Activated CD4-positive, alpha-beta T cell treated with anti-CD3 and anti-CD28 coated beads, Interleukin-2, Interleukin-6, amounts not matched to agents 100 ng/mL and 50 ng/mL, durations not matched to agents 16 hours and 8 hours (primary cell): Measurements from ENCODE around the gene IL3RA.
"Not testable (repeated sequence)": the region's sequence is repeated elsewhere in the genome, so short reads cannot be mapped to it uniquely, and the experiment has no call there.

ENCODE experiments used
- DNase-seq: peaks from one replicate; pipeline ENCODE4 v3.0.0-alpha.2; 2020

Gene IL3RA

GRCh38 chrX:1400742-1401471 lies 64.3 kb downstream of the IL3RA start:
- no peak for DNase-seq

- no peak for DNase-seq
Observed at GRCh38 chrX:1401611-1402430, 65.2 kb downstream of the IL3RA start.

DNA sequence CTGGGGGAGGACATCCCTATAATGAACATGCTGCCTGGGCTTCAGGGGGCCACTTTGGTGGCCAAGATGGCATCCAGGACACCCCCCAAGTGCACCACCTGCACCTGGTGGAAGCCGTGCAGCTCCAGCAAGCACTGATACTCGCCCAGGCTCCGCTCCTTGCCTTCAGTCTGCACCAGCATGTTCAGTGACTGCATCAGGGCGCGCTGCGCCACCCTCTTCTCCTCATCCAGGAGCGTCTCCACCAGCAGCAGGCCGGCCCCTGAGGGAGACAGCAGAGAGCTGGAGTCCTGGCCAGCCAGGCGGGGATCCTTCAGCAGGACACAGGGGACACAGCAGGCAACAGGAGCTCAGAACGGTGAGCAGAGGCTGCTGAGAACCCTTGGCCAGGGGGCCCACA lies 66.6 kb downstream of the IL3RA start:
- DNase-seq: no peak

GRCh38 chrX:1403867-1404266 lies 67.3 kb downstream of the IL3RA start:
- DNase-seq: not testable (repeated sequence)

DNA sequence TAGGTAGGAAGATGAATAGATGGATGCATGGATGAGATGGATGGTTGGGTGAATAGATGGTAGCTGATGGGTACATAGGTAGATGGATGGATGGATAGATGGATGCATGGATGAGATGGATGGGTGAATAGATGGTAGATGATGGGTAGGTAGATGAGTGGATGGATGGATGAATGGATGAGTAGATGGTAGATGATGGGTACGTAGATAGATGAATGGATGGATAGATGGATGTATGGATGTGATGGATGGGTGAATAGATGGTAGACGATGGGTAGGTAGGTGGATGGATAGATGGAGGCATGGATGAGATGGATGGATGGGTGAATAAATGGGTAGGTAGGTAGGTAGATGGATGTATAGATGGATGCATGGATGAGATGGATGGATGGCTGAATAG lies 69.2 kb downstream of the IL3RA start:
- not testable (repeated sequence) for DNase-seq

DNA sequence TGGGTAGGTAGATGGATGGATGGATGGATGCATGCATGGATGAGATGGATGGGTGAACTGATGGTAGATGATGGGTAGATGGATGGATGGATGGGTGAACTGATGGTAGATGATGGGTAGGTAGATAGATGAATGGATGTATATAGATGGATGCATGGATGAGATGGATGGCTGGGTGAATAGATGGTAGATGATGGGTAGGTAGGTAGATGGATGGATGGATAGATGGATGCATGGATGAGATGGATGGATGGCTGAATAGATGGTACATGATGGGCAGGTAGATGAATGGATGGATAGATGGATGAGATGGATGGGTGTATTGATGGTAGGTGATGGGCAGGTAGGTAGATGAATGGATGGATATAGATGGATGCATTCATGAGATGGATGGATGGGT lies 70.5 kb downstream of the IL3RA start:
- DNase-seq: no peak

DNA sequence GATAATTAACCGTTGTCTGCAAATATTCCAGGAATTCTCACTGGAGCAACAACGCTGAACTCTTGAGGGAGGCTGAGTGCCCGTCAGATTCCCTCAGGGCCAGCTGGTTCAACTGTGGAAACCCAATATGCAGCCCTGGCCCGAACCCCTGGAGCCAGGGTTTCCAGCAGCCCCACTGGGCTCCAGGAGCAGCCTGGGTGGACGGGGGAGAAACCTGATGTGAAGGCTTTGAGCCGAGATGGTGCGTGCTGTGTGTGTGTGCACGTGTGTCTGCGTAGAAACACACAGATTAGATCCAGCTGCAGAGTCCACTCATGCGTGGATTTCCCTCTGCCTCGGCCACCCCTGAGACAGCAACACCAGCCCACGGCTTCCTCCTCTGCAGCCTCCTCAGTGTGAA lies 74.7 kb downstream of the IL3RA start:
- DNase-seq: no peak

GRCh38 chrX:1412551-1413161 lies 76.1 kb downstream of the IL3RA start:
- DNase-seq: no peak

DNA sequence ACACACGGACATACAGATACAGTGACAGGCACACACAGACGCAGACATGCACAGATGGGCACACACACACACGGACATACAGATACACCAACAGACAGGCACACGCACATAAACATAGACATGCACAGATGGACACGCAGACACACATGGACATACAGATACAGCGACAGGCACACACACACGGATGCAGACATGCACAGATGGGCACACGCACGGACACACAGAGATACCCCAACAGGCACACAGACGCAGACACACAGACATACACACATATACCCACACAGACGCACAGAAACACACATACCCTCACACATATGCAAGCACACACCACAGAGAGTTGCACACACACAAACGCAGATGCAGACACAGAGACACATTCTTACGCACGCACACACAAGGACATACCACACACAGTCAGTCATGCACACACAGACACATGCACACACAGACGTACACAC lies 79.8 kb downstream of the IL3RA start:
- DNase-seq: no peak

DNA sequence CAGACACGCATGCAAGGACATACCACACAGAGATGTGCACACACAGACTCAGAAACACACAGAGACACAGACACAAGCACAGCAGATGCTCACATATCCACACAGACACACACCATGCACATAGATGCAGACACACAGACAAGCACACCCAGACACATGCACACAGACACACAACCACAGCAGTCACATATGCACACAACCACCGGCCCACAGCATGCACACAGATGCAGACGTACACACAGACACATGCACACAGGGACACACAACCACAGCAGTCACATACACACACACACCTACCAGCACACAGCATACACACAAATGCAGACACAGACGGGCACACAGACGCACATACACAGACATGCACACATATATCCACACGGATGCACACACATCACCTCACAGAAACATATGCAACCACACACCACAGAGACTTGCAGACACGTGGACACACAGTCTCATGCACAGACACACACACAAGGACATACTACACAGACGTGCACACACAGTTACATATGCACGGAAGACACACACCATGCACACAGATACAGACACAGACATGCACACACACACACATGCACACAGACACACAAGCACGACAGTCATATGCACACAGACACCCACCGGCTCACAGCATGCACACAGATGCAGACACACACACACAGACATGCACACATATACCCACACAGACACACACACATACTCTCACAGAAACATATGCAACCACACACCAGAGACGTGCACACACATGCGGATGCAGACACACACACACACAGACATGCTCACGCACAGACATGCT lies 80.6 kb downstream of the IL3RA start:
- no peak for DNase-seq

DNA sequence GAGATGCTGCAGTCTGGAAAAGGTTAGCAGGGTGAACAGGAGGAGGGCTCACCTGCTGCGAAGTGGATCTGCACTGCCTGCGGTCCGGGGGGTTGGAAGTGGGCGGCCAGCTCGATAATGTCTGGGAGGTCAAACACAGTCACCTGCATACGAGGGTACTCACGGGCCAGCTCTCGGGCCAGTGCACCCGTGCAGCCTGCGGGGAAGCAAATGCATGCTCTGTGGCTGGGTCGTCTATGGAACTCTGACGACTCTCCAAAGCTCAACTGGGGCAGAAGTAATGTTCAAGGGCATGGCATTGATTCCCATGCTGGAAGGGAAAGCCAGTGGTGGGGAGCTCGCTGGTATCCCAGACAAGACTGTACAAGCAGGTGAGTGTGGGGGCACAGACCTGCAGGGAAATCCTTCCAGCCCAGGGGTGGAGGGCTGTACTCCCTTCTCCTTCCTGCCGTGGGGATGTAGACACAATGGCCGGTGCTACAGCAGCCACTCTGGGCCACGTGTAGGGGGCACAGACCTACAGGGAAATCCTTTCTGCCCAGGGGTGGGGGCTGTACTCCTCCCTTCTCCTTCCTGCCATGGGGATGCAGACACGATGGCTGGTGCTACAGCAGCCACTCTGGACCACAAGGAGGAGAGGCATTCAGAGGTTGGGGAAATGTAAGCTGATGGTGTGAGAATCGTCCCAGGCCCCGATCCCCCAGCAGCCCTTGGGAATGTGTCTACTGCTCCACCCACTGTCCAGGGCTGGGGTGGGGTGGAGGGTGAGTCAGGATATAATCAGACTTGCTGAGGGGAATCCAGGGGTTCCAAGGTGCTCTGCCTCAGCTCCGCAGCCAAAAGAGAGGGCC lies 81.6 kb downstream of the IL3RA start:
- DNase-seq: no peak

DNA sequence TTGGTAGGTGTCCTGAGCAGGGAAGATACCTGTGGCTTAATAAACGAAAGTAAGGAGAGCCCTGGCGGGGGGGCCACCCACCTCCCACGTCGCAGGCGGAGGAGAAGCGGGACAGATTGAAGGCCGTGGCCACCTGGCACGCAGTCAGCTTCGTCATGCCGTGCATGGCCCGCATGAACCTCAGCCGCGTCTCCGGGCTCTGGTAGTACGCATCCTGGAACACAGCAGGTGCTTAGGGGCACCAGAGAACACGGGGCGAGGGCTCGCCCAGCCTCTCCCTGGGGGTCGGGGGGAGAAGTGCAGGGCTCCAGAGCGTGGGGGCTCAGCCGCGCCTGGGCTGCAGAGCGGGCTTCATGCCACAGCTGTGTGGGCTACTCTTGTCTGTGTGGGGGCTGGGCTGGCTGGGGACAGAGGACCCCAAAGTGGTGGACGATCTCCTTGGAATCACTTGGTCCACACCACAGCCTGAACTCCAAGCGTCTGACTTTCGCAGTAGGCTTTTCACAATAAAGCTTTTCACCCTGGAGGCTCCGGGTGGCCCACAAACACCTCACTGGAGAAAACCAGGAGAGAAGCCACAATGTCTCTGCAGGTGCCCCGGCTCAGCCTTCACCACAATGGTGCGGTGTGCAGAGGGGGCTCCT lies 82.4 kb downstream of the IL3RA start:
- DNase-seq: no peak

DNA sequence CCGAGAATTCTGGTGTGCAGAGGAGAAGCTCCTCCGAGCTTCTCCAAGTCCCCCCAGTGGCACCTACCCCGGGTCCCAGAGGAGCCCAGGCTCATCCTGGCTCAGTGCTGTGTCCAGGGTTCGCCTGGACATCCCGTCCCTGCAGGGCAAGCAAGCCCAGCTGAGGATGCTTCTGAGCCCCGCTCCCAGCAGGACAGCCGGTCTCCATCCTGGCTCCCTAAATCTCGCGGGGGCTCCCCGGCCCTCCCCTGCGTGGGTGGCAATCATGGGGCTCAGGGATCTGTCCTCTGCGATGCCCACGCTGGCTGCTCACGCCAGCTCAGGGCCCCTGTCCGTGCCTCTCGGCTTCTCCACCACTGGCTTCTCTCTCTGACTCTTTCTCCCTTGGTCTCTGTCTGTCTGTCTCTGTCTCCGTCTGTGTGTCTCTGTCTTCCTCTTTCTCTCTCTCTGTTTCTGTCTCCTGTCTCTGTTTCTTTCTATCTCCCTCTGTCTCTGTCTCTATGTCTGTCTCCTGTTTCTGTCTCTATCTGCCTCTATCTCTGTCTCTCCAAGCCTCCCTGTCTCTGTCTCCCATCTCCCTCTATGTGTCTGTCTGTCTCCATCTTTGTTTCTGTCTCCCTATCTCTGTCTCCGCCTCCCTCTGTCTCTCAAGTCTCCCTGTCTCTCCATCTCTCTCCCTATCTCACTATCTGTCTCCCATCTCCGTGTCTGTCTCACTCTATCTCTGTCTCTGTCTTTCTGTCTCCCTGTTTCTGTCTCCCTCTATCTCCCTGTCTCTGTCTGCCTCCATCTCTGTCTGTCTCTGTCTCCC lies 83.2 kb downstream of the IL3RA start:
- DNase-seq: no peak

DNA sequence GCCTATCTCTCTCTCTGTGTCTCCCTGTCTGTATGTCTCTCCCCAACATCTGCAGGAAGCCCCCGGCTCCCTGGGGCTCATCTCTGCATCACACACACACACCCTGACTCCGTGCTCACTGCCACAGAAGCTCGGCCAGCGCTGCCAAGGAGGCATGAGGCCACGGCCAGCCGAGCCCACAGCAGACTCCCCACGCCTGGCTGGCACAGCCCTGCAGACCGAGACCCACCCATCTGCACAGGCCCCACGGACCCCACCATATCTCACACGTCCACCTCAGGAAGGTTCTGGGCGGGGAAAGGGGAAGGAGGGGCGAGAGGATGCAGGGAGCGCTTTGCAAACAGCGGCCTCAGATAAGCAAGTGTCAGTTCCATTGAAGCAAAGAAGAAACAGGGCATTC lies 83.8 kb downstream of the IL3RA start:
- DNase-seq: no peak

- no peak for DNase-seq
Observed at GRCh38 chrX:1421433-1422134, 85.0 kb downstream of the IL3RA start.

GRCh38 chrX:1422135-1422465 lies 85.5 kb downstream of the IL3RA start:
- DNase-seq: no peak

GRCh38 chrX:1423215-1423614 lies 86.6 kb downstream of the IL3RA start:
- DNase-seq: no peak

- no peak for DNase-seq
Observed at GRCh38 chrX:1424147-1424851, 87.7 kb downstream of the IL3RA start.

DNA sequence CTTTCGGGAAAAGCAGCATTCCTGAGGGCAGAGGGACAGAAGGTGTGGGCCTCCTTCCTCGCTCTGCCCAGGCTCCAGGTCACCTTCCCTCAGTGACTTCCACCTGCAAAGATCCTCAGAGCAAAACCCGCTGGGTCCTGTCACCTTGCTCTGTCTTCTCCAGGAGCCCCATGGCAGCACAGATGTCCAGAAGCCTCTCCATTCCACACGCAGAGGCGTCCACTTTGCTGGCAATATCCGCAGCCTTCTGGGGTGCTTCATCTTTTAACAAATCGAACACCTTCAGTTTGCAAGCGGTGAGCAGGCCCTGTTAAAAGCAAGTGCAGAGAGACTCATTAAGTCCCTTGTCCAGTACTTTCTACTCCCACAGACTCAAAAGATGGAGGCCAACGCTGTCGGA lies 88.8 kb downstream of the IL3RA start:
- DNase-seq: no peak
